GM23338 (cell line): ENCODE data around the gene ARHGEF11. TPM values are rescaled to one million over a fixed set of nuclear protein-coding genes. Genes with fewer than 3 reads are reported as not detected.

Experiments
- ATAC-seq: fragments of 200-7000 bp; cut with Tn5 transposase; 3 replicates; pipeline ENCODE4 v1.9.1; 2020
- DNase-seq: peaks from one replicate; pipeline ENCODE4 v3.0.0-alpha.2; 2015; ENCODE audit warnings: low spot score
- H2AFZ ChIP-seq: fragments of 200-600 bp; sonication (generic); 2 replicates; pipeline ENCODE4 v1.8.0; 2016; ENCODE audit warnings: antibody characterized with exemption, mild to moderate bottlenecking, moderate library complexity
- H3F3A ChIP-seq: fragments of 200-600 bp; sonication (generic); replicated peaks from 2 replicates; pipeline ENCODE4 v1.8.0; 2017; ENCODE audit warnings: antibody characterized with exemption, mixed run types, low read depth
- H3K27ac ChIP-seq: fragments of 200-600 bp; sonication (generic); 2 replicates; pipeline ENCODE4 v1.6.1; 2016; ENCODE audit warnings: low read depth
- H3K27me3 ChIP-seq: fragments of 200-600 bp; sonication (generic); 2 replicates; pipeline ENCODE4 v1.8.0; 2016; ENCODE audit warnings: mild to moderate bottlenecking, mixed run types, moderate library complexity; ENCODE audit not compliant: insufficient read depth
- H3K36me3 ChIP-seq: fragments of 200-600 bp; sonication (generic); 2 replicates; pipeline ENCODE4 v1.8.0; 2016; ENCODE audit warnings: mild to moderate bottlenecking; ENCODE audit not compliant: insufficient read depth
- H3K4me1 ChIP-seq: fragments of 200-600 bp; sonication (generic); 2 replicates; pipeline ENCODE4 v1.8.0; 2016; ENCODE audit warnings: mild to moderate bottlenecking, moderate library complexity; ENCODE audit not compliant: insufficient read depth
- H3K4me2 ChIP-seq: fragments of 200-600 bp; sonication (generic); 2 replicates; pipeline ENCODE4 v1.7.1; 2017; ENCODE audit warnings: mixed run types
- H3K4me3 ChIP-seq: fragments of 200-600 bp; sonication (generic); 2 replicates; pipeline ENCODE4 v1.6.1; 2016; ENCODE audit warnings: mixed run types
- H3K79me2 ChIP-seq: fragments of 200-600 bp; sonication (generic); replicated peaks from 2 replicates; pipeline ENCODE4 v1.8.0; 2017; ENCODE audit warnings: mild to moderate bottlenecking; ENCODE audit not compliant: insufficient read depth
- H3K9me2 ChIP-seq: fragments of 200-600 bp; sonication (generic); 2 replicates; pipeline ENCODE4 v1.8.0; 2017; ENCODE audit not compliant: insufficient read depth
- H4K20me1 ChIP-seq: fragments of 200-600 bp; sonication (generic); replicated peaks from 2 replicates; pipeline ENCODE4 v1.8.0; 2017; ENCODE audit warnings: mild to moderate bottlenecking; ENCODE audit not compliant: insufficient read depth
- H3K27ac Mint-ChIP-seq: 2 replicates; pipeline ENCODE4 v1.8.0; 2020; ENCODE audit warnings: inconsistent platforms, mild to moderate bottlenecking, moderate library complexity, mixed read lengths
- H3K27me3 Mint-ChIP-seq: 3 replicates; pipeline ENCODE4 v1.8.0; 2022; ENCODE audit warnings: low read depth, mild to moderate bottlenecking, moderate library complexity, mixed read lengths, inconsistent platforms; ENCODE audit not compliant: insufficient read depth, poor library complexity
- H3K36me3 Mint-ChIP-seq: 3 replicates; pipeline ENCODE4 v1.8.0; 2021; ENCODE audit warnings: low read depth, mild to moderate bottlenecking, inconsistent platforms, moderate library complexity, mixed read lengths
- H3K4me1 Mint-ChIP-seq: 3 replicates; pipeline ENCODE4 v1.8.0; 2020; ENCODE audit warnings: mild to moderate bottlenecking, inconsistent platforms, mixed read lengths
- H3K4me3 Mint-ChIP-seq: 3 replicates; pipeline ENCODE4 v1.8.0; 2021; ENCODE audit warnings: moderate library complexity, mild to moderate bottlenecking, inconsistent platforms, mixed read lengths
- H3K9me3 Mint-ChIP-seq: 3 replicates; pipeline ENCODE4 v1.8.0; 2020; ENCODE audit warnings: moderate library complexity, mild to moderate bottlenecking, inconsistent platforms, mixed read lengths
- ETS1 ChIP-seq: IDR thresholded peaks from 2 replicates; pipeline ENCODE4 v1.6.1; 2016; ENCODE audit warnings: antibody characterized with exemption
- EZH2phosphoT487 ChIP-seq: fragments of 200-600 bp; sonication (generic); IDR thresholded peaks from one replicate; pipeline ENCODE4 v1.8.1; 2018; ENCODE audit warnings: antibody characterized with exemption; ENCODE audit not compliant: unreplicated experiment
- NANOG ChIP-seq: IDR thresholded peaks from 2 replicates; pipeline ENCODE4 v1.6.1; 2016; ENCODE audit warnings: antibody characterized with exemption, borderline replicate concordance
- ZNF462 ChIP-seq: fragments of 250-450 bp; sonication (Bioruptor Pico); IDR thresholded peaks from 2 replicates; pipeline ENCODE4 v1.5.0; 2020; ENCODE audit warnings: mild to moderate bottlenecking, moderate library complexity
- polyA plus RNA-seq: library from polyadenylated mRNA; unstranded; fragments of >200 nt; fragmentation: Nextera tagmentation; extraction: Ambion mirVana; gene quantifications from 2 replicates; pipeline ENCODE4 v1.2.1, GENCODE V29; 2016
- total RNA-seq: library from RNA; depleted of rRNA; stranded (reverse); fragments of >200 nt; shearing (Covaris generic); gene quantifications from 2 replicates; pipeline ENCODE4 v1.2.3, GENCODE V29; 2014

ARHGEF11 gene
- total and polyA plus RNA-seq, 2 experiments from 2014 or later = 12.3 to 33.7 TPM

- TF ChIP-seq ZNF462 (CRISPR knock-in tag) = no peak
Measured at GRCh38 chr1:156953571-156953970, 92.0 kb downstream of the ARHGEF11 start (continued).

- no peak overlapping the region for H3K27ac Mint-ChIP-seq
- peaks cover 13% of the 10 kb centered on the region for H3K36me3 ChIP-seq
- DNase-seq = no peak
- H3F3A ChIP-seq = no peaks in the 10 kb centered on the region
- peaks cover 5% of the 10 kb centered on the region for H3K27me3 Mint-ChIP-seq
- H3K79me2 ChIP-seq = no peaks in the 10 kb centered on the region
- H3K4me1 Mint-ChIP-seq = peaks cover 8% of the 10 kb centered on the region
- H4K20me1 ChIP-seq = no peaks in the 10 kb centered on the region
- no peak overlapping the region for H2AFZ ChIP-seq
- TF ChIP-seq EZH2phosphoT487 (no peak), NANOG (no peak), ETS1 (no peak)
- no peak overlapping the region for H3K4me3 Mint-ChIP-seq
- no peaks in the 10 kb centered on the region for H3K9me3 Mint-ChIP-seq
- peaks cover 57% of the 10 kb centered on the region for H3K36me3 Mint-ChIP-seq
- H3K27ac ChIP-seq = no peak overlapping the region
- no peaks in the 10 kb centered on the region for H3K27me3 ChIP-seq
- H3K4me3 ChIP-seq = no peak overlapping the region
- H3K9me2 ChIP-seq = no peaks in the 10 kb centered on the region
- no peak overlapping the region for H3K4me2 ChIP-seq
- no peaks in the 10 kb centered on the region for H3K4me1 ChIP-seq
- ATAC-seq = no peak
Measured at GRCh38 chr1:156951371-156951770, 94.2 kb downstream of the ARHGEF11 start.
